ENCODE measurements around the gene STAG3.
"Not testable (repeated sequence)": the region's sequence is repeated elsewhere in the genome, so short reads cannot be mapped to it uniquely, and the experiment has no call there.

STAG3 gene

GRCh38 chr7:100191775-100192174, 14.1 kb downstream of the STAG3 start:
- peak; percentile 6; the same call in 1 of the 2 replicates for TF ChIP-seq MAX (IDR thresholded peaks at IDR 0.05; ENCODE audit: low read depth, low read length)
- no peak; the same call in 1 of the 2 replicates for TF ChIP-seq MYC (IDR thresholded peaks at IDR 0.05; ENCODE audit: low read depth, low read length)
- DNase-seq (ENCODE audit: low read depth), result no peak

GRCh38 chr7:100192281-100192862, 14.7 kb downstream of the STAG3 start:
- DNase-seq (ENCODE audit: low read depth); H3K4me3 ChIP-seq (ENCODE audit: low read depth, low read length): not testable (repeated sequence)

More at GRCh38 chr7:100191775-100192174, 14.1 kb downstream of the STAG3 start:
- H3K4me3 ChIP-seq (ENCODE audit: low read depth, low read length), result no peak overlapping the region

GRCh38 chr7:100192969-100193368, 15.3 kb downstream of the STAG3 start:
- no peak overlapping the region for H3K4me3 ChIP-seq (ENCODE audit: low read depth, low read length)
- no peak for DNase-seq (ENCODE audit: low read depth)
- TF ChIP-seq CTCF (IDR thresholded peaks at IDR 0.05; ENCODE audit: low read depth, low read length) (no peak), POLR2A (IDR thresholded peaks at IDR 0.05; ENCODE audit: extremely low read depth, insufficient read length) (no peak), MAX (IDR thresholded peaks at IDR 0.05; ENCODE audit: low read depth, low read length) (no peak), MYC (IDR thresholded peaks at IDR 0.05; ENCODE audit: low read depth, low read length) (no peak)

- DNase-seq (ENCODE audit: low read depth), result no peak
- H3K4me3 ChIP-seq (ENCODE audit: low read depth, low read length), result no peak overlapping the region
- TF ChIP-seq POLR2A (IDR thresholded peaks at IDR 0.05; ENCODE audit: extremely low read depth, insufficient read length) (no peak), MAX (IDR thresholded peaks at IDR 0.05; ENCODE audit: low read depth, low read length) (no peak), MYC (IDR thresholded peaks at IDR 0.05; ENCODE audit: low read depth, low read length) (no peak), CTCF (IDR thresholded peaks at IDR 0.05; ENCODE audit: low read depth, low read length) (no peak)
Measured at GRCh38 chr7:100195222-100195621, 17.5 kb downstream of the STAG3 start.

GRCh38 chr7:100195901-100196322, 18.2 kb downstream of the STAG3 start:
- not testable (repeated sequence) for DNase-seq (ENCODE audit: low read depth); H3K4me3 ChIP-seq (ENCODE audit: low read depth, low read length)

GRCh38 chr7:100198266-100198665, 20.5 kb downstream of the STAG3 start:
- no peak for DNase-seq (ENCODE audit: low read depth)
- no peak for TF ChIP-seq CTCF (IDR thresholded peaks at IDR 0.05; ENCODE audit: low read depth, low read length)
- no peak for TF ChIP-seq MYC (IDR thresholded peaks at IDR 0.05; ENCODE audit: low read depth, low read length)
- no peak for TF ChIP-seq POLR2A (IDR thresholded peaks at IDR 0.05; ENCODE audit: extremely low read depth, insufficient read length)
- TF ChIP-seq MAX (IDR thresholded peaks at IDR 0.05; ENCODE audit: low read depth, low read length), result no peak

GRCh38 chr7:100200693-100201092, 23.0 kb downstream of the STAG3 start:
- no peak for TF ChIP-seq MAX (IDR thresholded peaks at IDR 0.05; ENCODE audit: low read depth, low read length)
- DNase-seq (ENCODE audit: low read depth), result no peak
- H3K4me3 ChIP-seq (ENCODE audit: low read depth, low read length), result no peak overlapping the region

More at GRCh38 chr7:100198266-100198665, 20.5 kb downstream of the STAG3 start:
- H3K4me3 ChIP-seq (ENCODE audit: low read depth, low read length), result no peak overlapping the region

- DNase-seq (ENCODE audit: low read depth), result no peak
- TF ChIP-seq CTCF (IDR thresholded peaks at IDR 0.05; ENCODE audit: low read depth, low read length) (no peak), MAX (IDR thresholded peaks at IDR 0.05; ENCODE audit: low read depth, low read length) (no peak), POLR2A (IDR thresholded peaks at IDR 0.05; ENCODE audit: extremely low read depth, insufficient read length) (no peak), MYC (IDR thresholded peaks at IDR 0.05; ENCODE audit: low read depth, low read length) (no peak)
- H3K4me3 ChIP-seq (ENCODE audit: low read depth, low read length), result no peak overlapping the region
Measured at GRCh38 chr7:100204454-100204853, 26.7 kb downstream of the STAG3 start.
